GM21737 (cell line): ENCODE data around the gene FAM24B.

ENCODE experiments used
- ATAC-seq: cut with Tn5 transposase; IDR thresholded peaks from one replicate; pipeline ENCODE4 v1.9.1; 2021; ENCODE audit warnings: mild to moderate bottlenecking, moderate library complexity; ENCODE audit not compliant: unreplicated experiment

Gene FAM24B

GRCh38 chr10:122828716-122829255 lies 50.6 kb downstream of the FAM24B start:
- ATAC-seq, result no peak

GRCh38 chr10:122827302-122827701 lies 52.1 kb downstream of the FAM24B start:
- no peak for ATAC-seq

- ATAC-seq, result no peak
Measured at GRCh38 chr10:122822973-122823690, 56.2 kb downstream of the FAM24B start.

- no peak for ATAC-seq
Measured at GRCh38 chr10:122821808-122822207, 57.6 kb downstream of the FAM24B start.

GRCh38 chr10:122815458-122815857 lies 63.9 kb downstream of the FAM24B start:
- no peak for ATAC-seq

- ATAC-seq, result no peak
Measured at GRCh38 chr10:122814493-122814892, 64.9 kb downstream of the FAM24B start.

- ATAC-seq, result no peak
Measured at GRCh38 chr10:122812751-122813150, 66.6 kb downstream of the FAM24B start.

- ATAC-seq, result no peak
Measured at GRCh38 chr10:122802282-122802681, 77.1 kb downstream of the FAM24B start.
